Measurements from ENCODE around the gene OR10G7.

DNA sequence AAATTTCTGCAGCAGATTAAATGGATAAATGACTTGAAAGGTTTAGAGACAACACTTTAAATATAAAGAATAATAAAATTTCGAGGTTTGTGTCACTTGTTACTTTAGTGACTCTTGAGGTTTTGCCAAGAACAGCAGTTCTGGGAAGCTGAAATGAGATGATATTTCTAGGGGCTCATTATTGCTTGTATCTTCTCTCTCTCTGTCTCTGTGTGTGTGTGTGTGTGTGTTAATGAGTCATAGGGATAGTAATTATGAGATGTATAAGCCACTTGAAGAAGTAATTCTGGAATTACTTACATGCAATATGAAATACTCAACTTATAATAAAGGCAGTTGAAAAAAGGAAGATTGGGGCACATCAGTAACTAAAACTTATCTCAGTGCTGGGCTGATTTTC, 9.6 kb upstream of the OR10G7 start:
- TF ChIP-seq CTCF (conservative IDR thresholded peaks at IDR 0.05) (no peak), ZFX (IDR thresholded peaks at IDR 0.05) (no peak)
